K562 (cell line): ENCODE results near the gene KRAS. TPM values are rescaled to one million over a fixed set of nuclear protein-coding genes. Genes with fewer than 3 reads are reported as not detected.

Source experiments
- ARNT ChIP-seq, 2 experiments: fragments of 450-650 bp; IDR thresholded peaks; 2 replicates each; pipeline ENCODE4 v1.6.1; 2016; ENCODE audit warnings: mild to moderate bottlenecking in 1 of 2
- BCOR ChIP-seq: fragments of 450-650 bp; IDR thresholded peaks from 2 replicates; pipeline ENCODE4 v1.6.1; 2016
- BMI1 ChIP-seq: fragments of 150-350 bp; IDR thresholded peaks from 2 replicates; pipeline ENCODE4 v1.6.1; 2014; ENCODE audit warnings: low read length
- C11orf30 ChIP-seq: fragments of 450-650 bp; IDR thresholded peaks from 2 replicates; pipeline ENCODE4 v1.6.1; 2016; ENCODE audit warnings: low read depth, mild to moderate bottlenecking
- CBX1 ChIP-seq: sonication (generic); IDR thresholded peaks from 2 replicates; pipeline ENCODE4 v1.6.1; 2016; ENCODE audit warnings: antibody characterized with exemption, low read depth, mild to moderate bottlenecking
- CBX3 ChIP-seq, 2 experiments: IDR thresholded peaks; 1 replicate in 1 of 2; 2 replicates in 1 of 2; pipeline ENCODE4 v1.6.1; 2012; ENCODE audit warnings: inconsistent platforms in 2 of 2, low read length in 2 of 2, borderline replicate concordance in 1 of 2, control low read depth in 1 of 2
- ETV1 ChIP-seq: fragments of 450-650 bp; conservative IDR thresholded peaks from 2 replicates; pipeline ENCODE4 v1.6.1; 2016; ENCODE audit warnings: missing genetic modification characterization, control low read depth, low read depth, missing compliant biosample characterization
- FOXJ3 ChIP-seq: sonication (generic); formaldehyde crosslinking; IDR thresholded peaks from 2 replicates; pipeline ENCODE4 v1.4.0; 2020; ENCODE audit warnings: mild to moderate bottlenecking, missing genetic modification reagents
- HNRNPLL ChIP-seq: fragments of 200-400 bp; formaldehyde crosslinking; IDR thresholded peaks from 2 replicates; pipeline ENCODE4 v1.6.1; 2017; ENCODE audit warnings: low read length, low read depth, mild to moderate bottlenecking; ENCODE audit not compliant: poor library complexity, severe bottlenecking
- KDM5B ChIP-seq: fragments of 200-600 bp; sonication (generic); IDR thresholded peaks from 2 replicates; pipeline ENCODE4 v1.6.1; 2012; ENCODE audit warnings: low read depth, mild to moderate bottlenecking, moderate library complexity, low read length, control low read depth, inconsistent platforms; ENCODE audit not compliant: insufficient replicate concordance
- NFIC ChIP-seq: fragments of 450-650 bp; IDR thresholded peaks from 2 replicates; pipeline ENCODE4 v1.6.1; 2017; ENCODE audit warnings: mild to moderate bottlenecking, inconsistent platforms
- POLR2A ChIP-seq: fragments of 450-650 bp; conservative IDR thresholded peaks from 2 replicates; pipeline ENCODE4 v1.6.1; 2016
- RCOR1 ChIP-seq, 2 experiments: IDR thresholded peaks; 2 replicates each; pipeline ENCODE4 v1.6.1; 2012; ENCODE audit warnings: low read depth in 2 of 2, low read length in 2 of 2, borderline replicate concordance in 1 of 2, improper control_type of control experiment in 1 of 2
- SMC3 ChIP-seq: conservative IDR thresholded peaks from 2 replicates; pipeline ENCODE4 v1.6.1; 2011; ENCODE audit warnings: low read depth, low read length, improper control_type of control experiment; ENCODE audit not compliant: insufficient read depth
- SP1 ChIP-seq: sonication (generic); formaldehyde crosslinking; IDR thresholded peaks from 2 replicates; pipeline ENCODE4 v1.8.1; 2022; ENCODE audit warnings: mild to moderate bottlenecking, missing genetic modification reagents
- STAT5A ChIP-seq: IDR thresholded peaks from 2 replicates; pipeline ENCODE4 v1.6.1; 2012; ENCODE audit warnings: low read length, inconsistent platforms, borderline replicate concordance
- YY1 ChIP-seq, 3 experiments: IDR thresholded peaks; 2 replicates each; pipeline ENCODE4 v1.6.1; 2011; ENCODE audit warnings: low read length in 2 of 3, mild to moderate bottlenecking in 2 of 3, moderate library complexity in 2 of 3, borderline replicate concordance in 1 of 3, control low read depth in 1 of 3, low read depth in 1 of 3; ENCODE audit not compliant: insufficient read depth in 3 of 3, insufficient replicate concordance in 2 of 3, control insufficient read depth in 1 of 3, insufficient read length in 1 of 3; ENCODE audit errors: extremely low read depth in 1 of 3
- polyA plus RNA-seq, 8 experiments: library from polyadenylated mRNA; depleted of rRNA in 4 of 8; stranded (reverse) in 5 of 8; unstranded in 3 of 8; fragments of >200 nt; fragmentation: Nextera tagmentation in 2 of 8; fragmentation: Illumina TruSeq in 1 of 8; extraction: Ambion mirVana in 2 of 8; extraction: Trizol in 1 of 8; gene quantifications; 2 replicates each; pipeline versions ENCODE4 v1.2.1 to v1.2.3, GENCODE V29; 2011 to 2014; ENCODE audit warnings: inconsistent platforms in 1 of 8, missing spikeins in 1 of 8
- total RNA-seq, 7 experiments: library from RNA; depleted of rRNA in 6 of 7; stranded (reverse); fragments of >200 nt in 6 of 7; fragmentation: Illumina TruSeq in 2 of 7; extraction: Trizol in 2 of 7; gene quantifications; 2 replicates each; pipeline versions ENCODE4 v1.2.1 to v1.2.3, GENCODE V29; 2011 to 2021; ENCODE audit warnings: low replicate concordance in 1 of 7
- TF ChIP-seq, protein P1 (sequence below): fragments of 250-450 bp; sonication (Bioruptor Pico); IDR thresholded peaks from 2 replicates; pipeline ENCODE4 v1.8.0; 2022; ENCODE audit warnings: inconsistent platforms, mild to moderate bottlenecking, moderate library complexity, borderline replicate concordance
- TF ChIP-seq, protein P2 (sequence below), 3 experiments: fragments of 200-800 bp in 1 of 3; fragments of 250-450 bp in 1 of 3; fragments of 450-650 bp in 1 of 3; sonication (Bioruptor Pico) in 1 of 3; sonication (Bioruptor generic) in 1 of 3; formaldehyde crosslinking in 1 of 3; IDR thresholded peaks; 2 replicates each; pipeline versions ENCODE4 v1.6.1 to v1.8.0; 2016 to 2022; ENCODE audit warnings: mild to moderate bottlenecking in 2 of 3, missing genetic modification characterization in 2 of 3, missing compliant biosample characterization in 1 of 3, moderate library complexity in 1 of 3
- TF ChIP-seq, protein P3 (sequence below): fragments of 450-650 bp; IDR thresholded peaks from 2 replicates; pipeline ENCODE4 v1.6.1; 2016; ENCODE audit warnings: missing biosample characterization, missing genetic modification characterization

The KRAS gene
- total and polyA plus RNA-seq, 9 of the 15 experiments (the other 6 are each of a cell fraction or from before 2014, with no cell fraction given) = 7.2 to 21.2 (median 12.7) TPM

DNA sequence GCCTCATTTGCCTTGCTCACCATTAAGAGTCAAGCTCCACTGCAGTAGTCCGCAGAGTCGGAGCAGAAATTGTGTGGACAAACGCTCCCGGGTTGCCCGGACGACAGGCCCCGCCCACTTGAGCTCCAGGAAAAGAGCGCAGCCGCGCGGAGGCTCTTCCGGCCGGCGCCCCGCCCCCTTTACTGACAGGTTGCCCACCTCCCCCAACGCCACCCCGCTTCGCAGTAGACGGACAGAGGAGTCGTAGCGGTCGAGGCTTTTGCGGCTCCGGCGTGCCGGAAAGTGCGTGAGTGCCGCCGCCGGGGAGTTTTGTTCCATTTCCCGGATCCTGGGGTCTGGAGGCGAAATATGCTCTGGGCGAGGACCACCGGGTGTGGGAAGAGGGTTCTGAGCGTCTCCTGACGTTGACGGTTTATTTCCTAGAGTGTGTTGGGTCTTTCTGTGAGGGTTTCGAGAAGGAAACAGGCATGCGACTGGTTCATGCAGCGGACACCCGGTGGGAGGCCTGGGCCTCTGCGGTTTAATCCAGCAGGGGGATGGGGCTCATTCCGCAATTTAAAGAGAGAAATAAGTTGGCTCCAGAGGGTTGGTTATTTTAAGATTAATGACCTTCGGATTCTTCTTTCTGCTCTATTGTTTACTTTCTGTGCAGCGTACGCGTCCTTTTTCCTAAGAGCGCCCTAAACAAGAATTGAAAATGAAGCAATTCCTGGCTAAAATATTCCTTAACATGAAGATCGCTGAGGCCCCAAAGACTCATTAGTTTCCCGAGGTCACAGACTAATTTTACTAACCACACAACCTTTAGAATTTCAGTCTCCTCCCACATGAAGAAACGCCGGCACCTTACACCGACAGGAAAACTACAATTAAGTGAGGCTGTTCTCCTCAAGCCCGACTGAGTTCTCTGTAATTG is 55.4 kb downstream of the KRAS start, which contains the start of the genes DNAI7 and ETFRF1 (continued):
- TF ChIP-seq FOXJ3 (CRISPR knock-in tag) (peak; percentile 63; the same call in 1 of the 2 replicates), SMC3 (0 out of 2 replicates have a peak, but pooled peaks have one; percentile 4), KDM5B (peak; percentile 89), BCOR (peak; percentile 58; the same call in 1 of the 2 replicates), NFIC (0 out of 2 replicates have a peak, but pooled peaks have one; percentile 40), BMI1 (peak; percentile 91), CBX1 (peak; percentile 54; the same call in 1 of the 2 replicates), RCOR1 (IDR thresholded peaks at IDR 0.05; ENCODE audit: borderline replicate concordance in 1 of 2, low read depth in 2 of 2, low read length in 2 of 2) (peak in 1 of 2 experiments; percentile 20; a peak in 1 of 4 replicates), POLR2A (peak; percentile 97), STAT5A (0 out of 2 replicates have a peak, but pooled peaks have one; percentile 7), YY1 (IDR thresholded peaks at IDR 0.05; ENCODE audit: borderline replicate concordance in 1 of 3, control insufficient read depth in 1 of 3, extremely low read depth in 1 of 3, insufficient read depth in 3 of 3, insufficient read length in 1 of 3, insufficient replicate concordance in 2 of 3, low read depth in 1 of 3, low read length in 2 of 3) (peak in 2 of 3 experiments; percentile 9 to 17), CBX3 (IDR thresholded peaks at IDR 0.05; ENCODE audit: borderline replicate concordance in 1 of 2, low read length in 2 of 2) (0 out of 3 replicates have a peak, but pooled peaks of 1 of the 2 experiments have one; percentile 13), ETV1 (tag) (peak; percentile 40), C11orf30 (0 out of 2 replicates have a peak, but pooled peaks have one; percentile 31), HNRNPLL (peak; percentile 96), ARNT (IDR thresholded peaks at IDR 0.05) (0 out of 4 replicates have a peak, but pooled peaks have one; percentile 52 to 61), SP1 (CRISPR knock-in tag) (peak; percentile 61; the same call in 1 of the 2 replicates)
- TF ChIP-seq, protein P1, sequence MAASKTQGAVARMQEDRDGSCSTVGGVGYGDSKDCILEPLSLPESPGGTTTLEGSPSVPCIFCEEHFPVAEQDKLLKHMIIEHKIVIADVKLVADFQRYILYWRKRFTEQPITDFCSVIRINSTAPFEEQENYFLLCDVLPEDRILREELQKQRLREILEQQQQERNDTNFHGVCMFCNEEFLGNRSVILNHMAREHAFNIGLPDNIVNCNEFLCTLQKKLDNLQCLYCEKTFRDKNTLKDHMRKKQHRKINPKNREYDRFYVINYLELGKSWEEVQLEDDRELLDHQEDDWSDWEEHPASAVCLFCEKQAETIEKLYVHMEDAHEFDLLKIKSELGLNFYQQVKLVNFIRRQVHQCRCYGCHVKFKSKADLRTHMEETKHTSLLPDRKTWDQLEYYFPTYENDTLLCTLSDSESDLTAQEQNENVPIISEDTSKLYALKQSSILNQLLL (CRISPR knock-in tag) = no peak
- TF ChIP-seq, protein P2, sequence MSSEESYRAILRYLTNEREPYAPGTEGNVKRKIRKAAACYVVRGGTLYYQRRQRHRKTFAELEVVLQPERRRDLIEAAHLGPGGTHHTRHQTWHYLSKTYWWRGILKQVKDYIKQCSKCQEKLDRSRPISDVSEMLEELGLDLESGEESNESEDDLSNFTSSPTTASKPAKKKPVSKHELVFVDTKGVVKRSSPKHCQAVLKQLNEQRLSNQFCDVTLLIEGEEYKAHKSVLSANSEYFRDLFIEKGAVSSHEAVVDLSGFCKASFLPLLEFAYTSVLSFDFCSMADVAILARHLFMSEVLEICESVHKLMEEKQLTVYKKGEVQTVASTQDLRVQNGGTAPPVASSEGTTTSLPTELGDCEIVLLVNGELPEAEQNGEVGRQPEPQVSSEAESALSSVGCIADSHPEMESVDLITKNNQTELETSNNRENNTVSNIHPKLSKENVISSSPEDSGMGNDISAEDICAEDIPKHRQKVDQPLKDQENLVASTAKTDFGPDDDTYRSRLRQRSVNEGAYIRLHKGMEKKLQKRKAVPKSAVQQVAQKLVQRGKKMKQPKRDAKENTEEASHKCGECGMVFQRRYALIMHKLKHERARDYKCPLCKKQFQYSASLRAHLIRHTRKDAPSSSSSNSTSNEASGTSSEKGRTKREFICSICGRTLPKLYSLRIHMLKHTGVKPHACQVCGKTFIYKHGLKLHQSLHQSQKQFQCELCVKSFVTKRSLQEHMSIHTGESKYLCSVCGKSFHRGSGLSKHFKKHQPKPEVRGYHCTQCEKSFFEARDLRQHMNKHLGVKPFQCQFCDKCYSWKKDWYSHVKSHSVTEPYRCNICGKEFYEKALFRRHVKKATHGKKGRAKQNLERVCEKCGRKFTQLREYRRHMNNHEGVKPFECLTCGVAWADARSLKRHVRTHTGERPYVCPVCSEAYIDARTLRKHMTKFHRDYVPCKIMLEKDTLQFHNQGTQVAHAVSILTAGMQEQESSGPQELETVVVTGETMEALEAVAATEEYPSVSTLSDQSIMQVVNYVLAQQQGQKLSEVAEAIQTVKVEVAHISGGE (CRISPR knock-in tag; IDR thresholded peaks at IDR 0.05) = peak in 1 of 3 experiments; percentile 82; a peak in 2 of 6 replicates
- TF ChIP-seq, protein P3, sequence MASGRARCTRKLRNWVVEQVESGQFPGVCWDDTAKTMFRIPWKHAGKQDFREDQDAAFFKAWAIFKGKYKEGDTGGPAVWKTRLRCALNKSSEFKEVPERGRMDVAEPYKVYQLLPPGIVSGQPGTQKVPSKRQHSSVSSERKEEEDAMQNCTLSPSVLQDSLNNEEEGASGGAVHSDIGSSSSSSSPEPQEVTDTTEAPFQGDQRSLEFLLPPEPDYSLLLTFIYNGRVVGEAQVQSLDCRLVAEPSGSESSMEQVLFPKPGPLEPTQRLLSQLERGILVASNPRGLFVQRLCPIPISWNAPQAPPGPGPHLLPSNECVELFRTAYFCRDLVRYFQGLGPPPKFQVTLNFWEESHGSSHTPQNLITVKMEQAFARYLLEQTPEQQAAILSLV (tag) = no peak
